Stimulated activated naive CD4-positive, alpha-beta T cell (primary cell): ENCODE results near the gene DNPH1.
A peak's percentile ranks its signal among the peaks of the same experiment; 100 is the strongest.

Experiments used
- DNase-seq, 6 experiments: peaks; one replicate each; lab custom pipeline; 2025; lab: John Stamatoyannopoulos, UW

DNPH1 gene

GRCh38 chr6:43243664-43244321 is 14.5 kb upstream of the DNPH1 start:
- no peak for DNase-seq

- DNase-seq: peak in 3 of 6 experiments; percentile 9 to 17 (median 15)
These were observed 13.8 kb upstream of the DNPH1 start, which contains the start of gene TTBK1 for GRCh38 chr6:43242908-43243663. Gene TTBK1, plus strand, starts transcription at chr6:43243481. Its CDS starts 3,180 bp downstream, at chr6:43246661.

GRCh38 chr6:43241446-43241845 is 12.2 kb upstream of the DNPH1 start:
- no peak for DNase-seq

- DNase-seq: no peak
These were observed 11.7 kb upstream of the DNPH1 start for GRCh38 chr6:43240950-43241349.

- DNase-seq: no peak
These were observed 9.8 kb upstream of the DNPH1 start for GRCh38 chr6:43239054-43239453.

GRCh38 chr6:43235841-43236240 is 6.6 kb upstream of the DNPH1 start:
- DNase-seq: no peak

- no peak for DNase-seq
These were observed 2.6 kb upstream of the DNPH1 start for GRCh38 chr6:43231735-43232450.

GRCh38 chr6:43231053-43231452 is 1.8 kb upstream of the DNPH1 start:
- DNase-seq: no peak

- no peak for DNase-seq
These were observed 731 bp upstream of the DNPH1 start for GRCh38 chr6:43229803-43230620.

GRCh38 chr6:43226192-43226851 is 3.0 kb downstream of the DNPH1 start:
- no peak for DNase-seq

GRCh38 chr6:43223175-43223574 is 6.1 kb downstream of the DNPH1 start:
- no peak for DNase-seq

- no peak for DNase-seq
These were observed 6.7 kb downstream of the DNPH1 start for GRCh38 chr6:43222418-43223059.

GRCh38 chr6:43221046-43221972 is 8.0 kb downstream of the DNPH1 start:
- DNase-seq: no peak

GRCh38 chr6:43220439-43220951 is 8.8 kb downstream of the DNPH1 start:
- no peak for DNase-seq

- no peak for DNase-seq
These were observed 9.5 kb downstream of the DNPH1 start for GRCh38 chr6:43219814-43220213.

- no peak for DNase-seq
These were observed 10.2 kb downstream of the DNPH1 start for GRCh38 chr6:43219119-43219518.

- no peak for DNase-seq
These were observed 11.9 kb downstream of the DNPH1 start for GRCh38 chr6:43217351-43217750.

- no peak for DNase-seq
These were observed 13.1 kb downstream of the DNPH1 start for GRCh38 chr6:43216200-43216599.

- DNase-seq: no peak
These were observed 14.2 kb downstream of the DNPH1 start for GRCh38 chr6:43215066-43215465.

- no peak for DNase-seq
These were observed 15.8 kb downstream of the DNPH1 start for GRCh38 chr6:43213431-43213830.
